ENCODE data around the gene PFN1. TPM values are rescaled to one million over a fixed set of nuclear protein-coding genes. Genes with fewer than 3 reads are reported as not detected.

PFN1 gene
- total and polyA plus RNA-seq, 10 of the 15 experiments (the other 5 are each of a cell fraction or from before 2014, with no cell fraction given) = 154 to 3,892 (median 1,918) TPM

DNA sequence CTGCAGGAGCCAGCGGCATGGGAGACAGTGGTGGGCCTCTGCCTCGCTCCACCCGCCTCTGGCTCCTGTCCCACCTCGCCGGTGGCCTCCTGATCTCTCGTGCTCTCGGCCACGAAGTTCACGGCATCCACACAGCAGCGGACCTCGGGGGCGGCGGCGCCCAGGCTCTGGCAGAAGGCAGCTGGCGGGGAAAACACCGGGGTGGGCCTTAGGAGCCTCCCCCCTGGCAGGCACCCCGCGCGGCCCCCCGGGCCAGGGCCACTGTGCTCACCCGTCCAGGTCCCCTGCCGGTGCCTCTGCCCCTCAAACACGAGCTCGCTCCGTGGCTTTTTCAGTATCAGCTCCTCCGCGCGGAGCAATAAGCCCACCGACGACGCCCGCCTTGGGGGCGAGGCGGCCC lies 49.4 kb downstream of the PFN1 start:
- intact Hi-C loops (cut with micrococcal nuclease; ENCODE audit: unreplicated experiment) = no loop called here
- Histone ChIP-seq H3K9ac (ENCODE audit: control insufficient read depth, insufficient read depth, low read length) (peak overlapping the region; percentile 29; the same call in 1 of the 2 replicates), H3K4me1 (ENCODE audit: control insufficient read depth, insufficient read depth, low read length) (peaks cover 20% of the 10 kb centered on the region), H3K9me3 (replicated peaks; ENCODE audit: control insufficient read depth, insufficient read depth, low read length) (no peaks in the 10 kb centered on the region; the same call in 2 of the 3 replicates), H3K4me2 (ENCODE audit: control insufficient read depth, insufficient read depth) (peak overlapping the region; percentile 91), H3K36me3 (ENCODE audit: control insufficient read depth in 2 of 2, insufficient read depth in 2 of 2, low read length in 1 of 2) (peaks cover 0 to 14% of the 10 kb centered on the region in 2 experiments; a peak in 3 of 4 replicates), H3K27me3 (replicated peaks in 1 of 2; ENCODE audit: control insufficient read depth in 2 of 2, insufficient read depth in 2 of 2, low read length in 1 of 2) (no peaks in the 10 kb centered on the region; a peak in 1 of 4 replicates), H2AFZ (ENCODE audit: control insufficient read depth, low read depth, low read length) (no peak overlapping the region), H3K27ac (ENCODE audit: control insufficient read depth, insufficient read depth) (no peak overlapping the region), H3K79me2 (ENCODE audit: control insufficient read depth, insufficient read depth, low read length) (no peaks in the 10 kb centered on the region), H4K20me1 (ENCODE audit: control insufficient read depth, insufficient read depth) (no peaks in the 10 kb centered on the region), H3K4me3 (peak overlapping the region; percentile 35; the same call in 1 of the 2 replicates)
- ChIA-PET SMC1A (ENCODE audit: uncharacterized antibody, unreplicated experiment) (no interaction called here), RAD21 (ENCODE audit: unreplicated experiment) (interaction anchor here (0.5 to 0.9 kb wide), 2 partner anchors 21 to 160 kb away, joined by 3 read pairs; no protein-coding TSS in a partner anchor), CTCF (interaction anchor here (1.0 to 1.3 kb wide), 3 partner anchors 11 to 332 kb away, joined by 3 read pairs; partner anchors contain the start of gene SLC25A11), POLR2A (interaction anchor here (0.5 to 0.6 kb wide), 2 partner anchors 139 to 143 kb away, joined by 3 to 6 read pairs; no protein-coding TSS in a partner anchor)
- in situ Hi-C loops (cut with MboI) = no loop called here
- DNase-seq (ENCODE audit: low read depth, low spot score) (no peak), FAIRE-seq (no peak), ATAC-seq (no peak)
- 21% methylated on average over 28 of the region's 34 CpGs for WGBS (ENCODE audit: insufficient coverage, insufficient replicate concordance, low lambda C conversion rate, missing lambda C conversion rate)
- BruUV-seq (replicated peaks) = no TSS peak
- TF ChIP-seq RUNX3 (IDR thresholded peaks at IDR 0.05; ENCODE audit: low read length) = no peak
- TF ChIP-seq ZNF207 (IDR thresholded peaks at IDR 0.05; ENCODE audit: borderline replicate concordance) = no peak
- TF ChIP-seq YY1 (IDR thresholded peaks at IDR 0.05; ENCODE audit: low read depth, low read length) = no peak
- TF ChIP-seq, protein P1, sequence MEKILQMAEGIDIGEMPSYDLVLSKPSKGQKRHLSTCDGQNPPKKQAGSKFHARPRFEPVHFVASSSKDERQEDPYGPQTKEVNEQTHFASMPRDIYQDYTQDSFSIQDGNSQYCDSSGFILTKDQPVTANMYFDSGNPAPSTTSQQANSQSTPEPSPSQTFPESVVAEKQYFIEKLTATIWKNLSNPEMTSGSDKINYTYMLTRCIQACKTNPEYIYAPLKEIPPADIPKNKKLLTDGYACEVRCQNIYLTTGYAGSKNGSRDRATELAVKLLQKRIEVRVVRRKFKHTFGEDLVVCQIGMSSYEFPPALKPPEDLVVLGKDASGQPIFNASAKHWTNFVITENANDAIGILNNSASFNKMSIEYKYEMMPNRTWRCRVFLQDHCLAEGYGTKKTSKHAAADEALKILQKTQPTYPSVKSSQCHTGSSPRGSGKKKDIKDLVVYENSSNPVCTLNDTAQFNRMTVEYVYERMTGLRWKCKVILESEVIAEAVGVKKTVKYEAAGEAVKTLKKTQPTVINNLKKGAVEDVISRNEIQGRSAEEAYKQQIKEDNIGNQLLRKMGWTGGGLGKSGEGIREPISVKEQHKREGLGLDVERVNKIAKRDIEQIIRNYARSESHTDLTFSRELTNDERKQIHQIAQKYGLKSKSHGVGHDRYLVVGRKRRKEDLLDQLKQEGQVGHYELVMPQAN (conservative IDR thresholded peaks at IDR 0.05) = no peak
- TF ChIP-seq RAD51 (IDR thresholded peaks at IDR 0.05) = no peak
- TF ChIP-seq RB1 (IDR thresholded peaks at IDR 0.05; ENCODE audit: borderline replicate concordance) = no peak
- no peak for TF ChIP-seq KLF5 (IDR thresholded peaks at IDR 0.05; ENCODE audit: partially characterized antibody)
- no peak for TF ChIP-seq ZNF622 (IDR thresholded peaks at IDR 0.05)
- TF ChIP-seq NBN (IDR thresholded peaks at IDR 0.05) = no peak
- TF ChIP-seq, protein P2, sequence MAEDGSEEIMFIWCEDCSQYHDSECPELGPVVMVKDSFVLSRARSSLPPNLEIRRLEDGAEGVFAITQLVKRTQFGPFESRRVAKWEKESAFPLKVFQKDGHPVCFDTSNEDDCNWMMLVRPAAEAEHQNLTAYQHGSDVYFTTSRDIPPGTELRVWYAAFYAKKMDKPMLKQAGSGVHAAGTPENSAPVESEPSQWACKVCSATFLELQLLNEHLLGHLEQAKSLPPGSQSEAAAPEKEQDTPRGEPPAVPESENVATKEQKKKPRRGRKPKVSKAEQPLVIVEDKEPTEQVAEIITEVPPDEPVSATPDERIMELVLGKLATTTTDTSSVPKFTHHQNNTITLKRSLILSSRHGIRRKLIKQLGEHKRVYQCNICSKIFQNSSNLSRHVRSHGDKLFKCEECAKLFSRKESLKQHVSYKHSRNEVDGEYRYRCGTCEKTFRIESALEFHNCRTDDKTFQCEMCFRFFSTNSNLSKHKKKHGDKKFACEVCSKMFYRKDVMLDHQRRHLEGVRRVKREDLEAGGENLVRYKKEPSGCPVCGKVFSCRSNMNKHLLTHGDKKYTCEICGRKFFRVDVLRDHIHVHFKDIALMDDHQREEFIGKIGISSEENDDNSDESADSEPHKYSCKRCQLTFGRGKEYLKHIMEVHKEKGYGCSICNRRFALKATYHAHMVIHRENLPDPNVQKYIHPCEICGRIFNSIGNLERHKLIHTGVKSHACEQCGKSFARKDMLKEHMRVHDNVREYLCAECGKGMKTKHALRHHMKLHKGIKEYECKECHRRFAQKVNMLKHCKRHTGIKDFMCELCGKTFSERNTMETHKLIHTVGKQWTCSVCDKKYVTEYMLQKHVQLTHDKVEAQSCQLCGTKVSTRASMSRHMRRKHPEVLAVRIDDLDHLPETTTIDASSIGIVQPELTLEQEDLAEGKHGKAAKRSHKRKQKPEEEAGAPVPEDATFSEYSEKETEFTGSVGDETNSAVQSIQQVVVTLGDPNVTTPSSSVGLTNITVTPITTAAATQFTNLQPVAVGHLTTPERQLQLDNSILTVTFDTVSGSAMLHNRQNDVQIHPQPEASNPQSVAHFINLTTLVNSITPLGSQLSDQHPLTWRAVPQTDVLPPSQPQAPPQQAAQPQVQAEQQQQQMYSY (CRISPR knock-in tag; IDR thresholded peaks at IDR 0.05) = no peak
- TF ChIP-seq JUND (IDR thresholded peaks at IDR 0.05; ENCODE audit: low read depth, low read length) = no peak
- no peak for TF ChIP-seq RAD21 (IDR thresholded peaks at IDR 0.05; ENCODE audit: insufficient read depth, low read depth, low read length)
- TF ChIP-seq, protein P3, sequence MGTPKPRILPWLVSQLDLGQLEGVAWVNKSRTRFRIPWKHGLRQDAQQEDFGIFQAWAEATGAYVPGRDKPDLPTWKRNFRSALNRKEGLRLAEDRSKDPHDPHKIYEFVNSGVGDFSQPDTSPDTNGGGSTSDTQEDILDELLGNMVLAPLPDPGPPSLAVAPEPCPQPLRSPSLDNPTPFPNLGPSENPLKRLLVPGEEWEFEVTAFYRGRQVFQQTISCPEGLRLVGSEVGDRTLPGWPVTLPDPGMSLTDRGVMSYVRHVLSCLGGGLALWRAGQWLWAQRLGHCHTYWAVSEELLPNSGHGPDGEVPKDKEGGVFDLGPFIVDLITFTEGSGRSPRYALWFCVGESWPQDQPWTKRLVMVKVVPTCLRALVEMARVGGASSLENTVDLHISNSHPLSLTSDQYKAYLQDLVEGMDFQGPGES (IDR thresholded peaks at IDR 0.05) = no peak
- TF ChIP-seq ZNF217 (IDR thresholded peaks at IDR 0.05) = no peak
- TF ChIP-seq, protein P4, sequence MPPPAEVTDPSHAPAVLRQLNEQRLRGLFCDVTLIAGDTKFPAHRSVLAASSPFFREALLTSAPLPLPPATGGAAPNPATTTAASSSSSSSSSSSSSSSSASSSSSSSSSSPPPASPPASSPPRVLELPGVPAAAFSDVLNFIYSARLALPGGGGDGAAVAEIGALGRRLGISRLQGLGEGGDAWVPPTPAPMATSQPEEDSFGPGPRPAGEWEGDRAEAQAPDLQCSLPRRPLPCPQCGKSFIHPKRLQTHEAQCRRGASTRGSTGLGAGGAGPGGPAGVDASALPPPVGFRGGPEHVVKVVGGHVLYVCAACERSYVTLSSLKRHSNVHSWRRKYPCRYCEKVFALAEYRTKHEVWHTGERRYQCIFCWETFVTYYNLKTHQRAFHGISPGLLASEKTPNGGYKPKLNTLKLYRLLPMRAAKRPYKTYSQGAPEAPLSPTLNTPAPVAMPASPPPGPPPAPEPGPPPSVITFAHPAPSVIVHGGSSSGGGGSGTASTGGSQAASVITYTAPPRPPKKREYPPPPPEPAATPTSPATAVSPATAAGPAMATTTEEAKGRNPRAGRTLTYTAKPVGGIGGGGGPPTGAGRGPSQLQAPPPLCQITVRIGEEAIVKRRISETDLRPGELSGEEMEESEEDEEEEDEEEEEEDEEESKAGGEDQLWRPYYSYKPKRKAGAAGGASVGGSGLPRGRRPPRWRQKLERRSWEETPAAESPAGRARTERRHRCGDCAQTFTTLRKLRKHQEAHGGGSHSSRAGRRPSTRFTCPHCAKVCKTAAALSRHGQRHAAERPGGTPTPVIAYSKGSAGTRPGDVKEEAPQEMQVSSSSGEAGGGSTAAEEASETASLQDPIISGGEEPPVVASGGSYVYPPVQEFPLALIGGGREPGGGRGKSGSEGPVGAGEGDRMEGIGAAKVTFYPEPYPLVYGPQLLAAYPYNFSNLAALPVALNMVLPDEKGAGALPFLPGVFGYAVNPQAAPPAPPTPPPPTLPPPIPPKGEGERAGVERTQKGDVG (CRISPR knock-in tag; IDR thresholded peaks at IDR 0.05) = no peak

Measured in GM12878 (cell line).